Measurements from ENCODE around the gene G3BP2.

Gene G3BP2

GRCh38 chr4:75653845-75654503 lies 19.2 kb downstream of the G3BP2 start:
- Histone ChIP-seq H4K20me1 (ENCODE audit: insufficient read depth, low read length, poor library complexity, severe bottlenecking) (peaks cover 56% of the 10 kb centered on the region), H3K9ac (ENCODE audit: low read depth, low read length, poor library complexity, severe bottlenecking) (no peak overlapping the region), H3K79me2 (ENCODE audit: insufficient read depth, low read length) (peaks cover 56% of the 10 kb centered on the region), H3K9me2 (replicated peaks; ENCODE audit: low read depth, low read length) (no peaks in the 10 kb centered on the region), H3K27me3 (ENCODE audit: insufficient read depth, low read length, poor library complexity, severe bottlenecking) (no peaks in the 10 kb centered on the region), H2AFZ (ENCODE audit: low read length) (no peak overlapping the region), H3K4me1 (ENCODE audit: insufficient read depth, low read length, poor library complexity, severe bottlenecking) (no peaks in the 10 kb centered on the region), H3K9me3 (ENCODE audit: insufficient read depth, low read depth, low read length) (no peaks in the 10 kb centered on the region), H3K4me2 (ENCODE audit: low read depth, low read length, poor library complexity, severe bottlenecking) (no peak overlapping the region), H3F3A (ENCODE audit: low read depth) (no peaks in the 10 kb centered on the region), H3K36me3 (ENCODE audit: insufficient read depth, low read length) (peaks cover 97% of the 10 kb centered on the region), H3K4me3 (ENCODE audit: low read length, poor library complexity, severe bottlenecking) (no peak overlapping the region)
- TF ChIP-seq EZH2phosphoT487 (IDR thresholded peaks at IDR 0.05; ENCODE audit: borderline replicate concordance): no peak
- peak; percentile 51 for TF ChIP-seq CTCF (conservative IDR thresholded peaks at IDR 0.05; ENCODE audit: low read length)

- H3K9me3 ChIP-seq (ENCODE audit: insufficient read depth, low read depth, low read length): no peaks in the 10 kb centered on the region
- H3K9me2 ChIP-seq (replicated peaks; ENCODE audit: low read depth, low read length): no peaks in the 10 kb centered on the region
- H3K79me2 ChIP-seq (ENCODE audit: insufficient read depth, low read length): peaks cover 3% of the 10 kb centered on the region
- H3K4me3 ChIP-seq (ENCODE audit: low read length, poor library complexity, severe bottlenecking): no peak overlapping the region
- H3K27me3 ChIP-seq (ENCODE audit: insufficient read depth, low read length, poor library complexity, severe bottlenecking): no peaks in the 10 kb centered on the region
- H3K4me1 ChIP-seq (ENCODE audit: insufficient read depth, low read length, poor library complexity, severe bottlenecking): no peaks in the 10 kb centered on the region
- no peak overlapping the region for H3K9ac ChIP-seq (ENCODE audit: low read depth, low read length, poor library complexity, severe bottlenecking)
- TF ChIP-seq CTCF (conservative IDR thresholded peaks at IDR 0.05; ENCODE audit: low read length): no peak
- TF ChIP-seq EZH2phosphoT487 (IDR thresholded peaks at IDR 0.05; ENCODE audit: borderline replicate concordance): no peak
- no peaks in the 10 kb centered on the region for H3F3A ChIP-seq (ENCODE audit: low read depth)
- H4K20me1 ChIP-seq (ENCODE audit: insufficient read depth, low read length, poor library complexity, severe bottlenecking): peaks cover 12% of the 10 kb centered on the region
- no peak overlapping the region for H2AFZ ChIP-seq (ENCODE audit: low read length)
- H3K36me3 ChIP-seq (ENCODE audit: insufficient read depth, low read length): peaks cover 76% of the 10 kb centered on the region
- H3K4me2 ChIP-seq (ENCODE audit: low read depth, low read length, poor library complexity, severe bottlenecking): no peak overlapping the region
Observed at GRCh38 chr4:75644095-75644494, 29.1 kb downstream of the G3BP2 start.

GRCh38 chr4:75643651-75644050 lies 29.6 kb downstream of the G3BP2 start:
- H3K79me2 ChIP-seq (ENCODE audit: insufficient read depth, low read length): no peaks in the 10 kb centered on the region; the same call in none of the 2 replicates
- no peaks in the 10 kb centered on the region for H3K4me1 ChIP-seq (ENCODE audit: insufficient read depth, low read length, poor library complexity, severe bottlenecking)
- H3K9me2 ChIP-seq (replicated peaks; ENCODE audit: low read depth, low read length): no peaks in the 10 kb centered on the region
- no peak overlapping the region for H3K4me2 ChIP-seq (ENCODE audit: low read depth, low read length, poor library complexity, severe bottlenecking)
- no peak overlapping the region for H3K4me3 ChIP-seq (ENCODE audit: low read length, poor library complexity, severe bottlenecking)
- no peaks in the 10 kb centered on the region for H3F3A ChIP-seq (ENCODE audit: low read depth)
- no peak overlapping the region for H3K9ac ChIP-seq (ENCODE audit: low read depth, low read length, poor library complexity, severe bottlenecking)
- peaks cover 10% of the 10 kb centered on the region for H4K20me1 ChIP-seq (ENCODE audit: insufficient read depth, low read length, poor library complexity, severe bottlenecking)
- H2AFZ ChIP-seq (ENCODE audit: low read length): no peak overlapping the region
- H3K9me3 ChIP-seq (ENCODE audit: insufficient read depth, low read depth, low read length): no peaks in the 10 kb centered on the region
- no peak for TF ChIP-seq EZH2phosphoT487 (IDR thresholded peaks at IDR 0.05; ENCODE audit: borderline replicate concordance)
- no peak for TF ChIP-seq CTCF (conservative IDR thresholded peaks at IDR 0.05; ENCODE audit: low read length)
- no peaks in the 10 kb centered on the region for H3K27me3 ChIP-seq (ENCODE audit: insufficient read depth, low read length, poor library complexity, severe bottlenecking)
- peaks cover 71% of the 10 kb centered on the region for H3K36me3 ChIP-seq (ENCODE audit: insufficient read depth, low read length)
